SJCRH30 (cell line): ENCODE results near the gene SIRT5. TPM values are rescaled to one million over a fixed set of nuclear protein-coding genes. Genes with fewer than 3 reads are reported as not detected.

Experiments
- DNase-seq, 2 experiments: peaks; one replicate each; pipeline ENCODE4 v3.0.0-alpha.2; 2015 to 2020
- H3K27ac ChIP-seq: fragments of 250-450 bp; sonication (Bioruptor Pico); 2 replicates; pipeline ENCODE4 v1.5.1; 2020; ENCODE audit warnings: mild to moderate bottlenecking, moderate library complexity
- H3K27me3 ChIP-seq: fragments of 250-450 bp; sonication (Bioruptor Pico); 2 replicates; pipeline ENCODE4 v1.5.1; 2020; ENCODE audit warnings: mild to moderate bottlenecking, moderate library complexity
- H3K36me3 ChIP-seq: fragments of 250-450 bp; sonication (Bioruptor Pico); 2 replicates; pipeline ENCODE4 v1.5.1; 2020; ENCODE audit warnings: mild to moderate bottlenecking, moderate library complexity
- H3K4me1 ChIP-seq: fragments of 250-450 bp; sonication (Bioruptor Pico); 2 replicates; pipeline ENCODE4 v1.5.1; 2020; ENCODE audit warnings: mild to moderate bottlenecking, moderate library complexity
- H3K4me3 ChIP-seq: fragments of 250-450 bp; sonication (Bioruptor Pico); 2 replicates; pipeline ENCODE4 v1.5.1; 2020; ENCODE audit warnings: mild to moderate bottlenecking, moderate library complexity
- H3K9me3 ChIP-seq: fragments of 250-450 bp; sonication (Bioruptor Pico); replicated peaks from 2 replicates; pipeline ENCODE4 v1.5.1; 2020; ENCODE audit warnings: mild to moderate bottlenecking, moderate library complexity
- total RNA-seq: library from RNA; depleted of rRNA; stranded (reverse); fragments of >200 nt; shearing (Covaris generic); gene quantifications from 2 replicates; pipeline ENCODE4 v1.2.3, GENCODE V29; 2014; rRNA removed

Gene SIRT5
- total RNA-seq: 2.7 and 3.3 TPM in 2 replicates

DNA sequence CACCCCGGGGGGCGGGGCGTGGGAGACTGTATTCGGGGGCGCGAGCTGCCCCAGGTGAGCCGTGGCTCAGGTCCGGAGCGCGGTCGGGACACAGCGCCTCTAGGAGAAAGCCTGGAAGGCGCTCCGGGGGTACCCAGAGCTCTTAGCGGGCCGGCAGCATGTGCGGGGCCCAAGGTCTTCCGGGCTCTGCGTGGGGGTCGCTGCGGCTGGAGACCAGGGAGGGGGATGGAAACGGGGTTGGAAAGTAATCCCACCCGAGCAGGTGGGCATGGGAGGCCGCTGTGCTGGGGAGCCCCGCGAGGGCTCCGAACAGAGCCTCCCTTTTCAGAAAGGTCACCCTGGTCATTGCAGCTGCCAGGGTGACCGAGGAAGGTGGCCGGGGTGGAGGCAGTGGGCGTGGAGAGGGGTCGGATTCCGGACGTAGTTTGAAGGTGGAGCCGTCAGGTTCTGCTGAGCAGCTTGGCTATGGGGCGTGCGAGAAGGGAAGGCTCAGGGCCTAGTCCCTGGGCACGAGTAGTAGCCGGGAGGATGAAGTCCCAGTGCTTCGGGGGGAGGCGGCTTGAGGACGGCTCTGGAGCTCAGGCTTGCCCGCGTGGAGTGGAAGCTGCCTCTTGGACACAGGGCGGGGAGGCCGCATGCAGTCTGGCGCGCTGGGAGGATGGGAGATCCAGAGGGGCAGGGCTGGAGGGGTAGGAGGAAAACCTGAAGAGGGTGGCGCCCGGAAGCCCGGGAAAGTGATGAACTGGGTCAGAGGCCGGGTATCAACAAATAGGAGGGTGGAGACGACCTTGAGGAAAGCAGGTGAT lies at the start of gene SIRT5:
TSS of gene SIRT5 (plus strand) at position 31 of the 806 bp plus-strand sequence. CDS start 9,510 bp downstream, outside the sequence.
- H3K4me1 ChIP-seq: no peaks in the 10 kb centered on the region
- H3K36me3 ChIP-seq: no peaks in the 10 kb centered on the region
- H3K27ac ChIP-seq: peak within 1 kb of the TSS; percentile 77
- peak; percentile 73 to 80 for DNase-seq
- no peaks in the 10 kb centered on the region for H3K9me3 ChIP-seq
- H3K27me3 ChIP-seq: no peaks in the 10 kb centered on the region
- H3K4me3 ChIP-seq: peak within 1 kb of the TSS; percentile 74

DNA sequence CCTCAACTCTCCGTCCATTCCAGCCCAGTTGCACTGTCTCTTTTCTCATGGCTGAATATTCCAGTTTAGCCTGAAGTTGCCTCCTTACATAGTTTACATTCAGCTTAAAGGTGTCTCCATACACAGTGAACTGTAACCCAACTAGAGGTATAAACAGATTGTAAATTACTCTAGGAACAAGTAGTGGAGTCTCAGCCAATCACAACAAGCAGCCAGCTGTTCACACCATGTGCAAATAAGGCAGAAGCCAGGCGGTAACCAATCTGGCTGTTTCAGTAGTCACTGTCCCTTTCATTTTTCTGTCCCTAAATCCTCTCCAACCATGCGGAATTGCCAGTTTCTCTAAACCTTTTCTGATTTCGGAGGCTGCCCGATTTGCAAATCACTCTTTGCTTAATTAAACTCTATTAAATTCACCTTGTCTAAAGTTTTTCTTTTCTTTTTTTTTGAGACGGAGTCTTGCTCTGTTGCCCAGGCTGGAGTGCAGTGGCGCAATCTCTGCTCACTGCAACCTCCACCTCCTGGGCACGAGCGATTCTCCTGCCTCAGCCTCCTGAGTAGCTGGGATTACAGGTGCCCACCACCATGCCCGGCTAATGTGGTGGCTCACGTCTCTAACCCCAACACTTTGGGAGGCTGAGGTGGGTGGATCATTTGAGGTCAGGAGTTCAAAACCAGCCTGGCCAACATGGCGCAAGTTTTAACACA lies 49.4 kb upstream of the SIRT5 start:
- no peak overlapping the region for H3K4me3 ChIP-seq
- DNase-seq: no peak
- no peaks in the 10 kb centered on the region for H3K27me3 ChIP-seq
- no peaks in the 10 kb centered on the region for H3K36me3 ChIP-seq
- no peaks in the 10 kb centered on the region for H3K4me1 ChIP-seq
- no peak overlapping the region for H3K27ac ChIP-seq
- no peaks in the 10 kb centered on the region for H3K9me3 ChIP-seq

DNA sequence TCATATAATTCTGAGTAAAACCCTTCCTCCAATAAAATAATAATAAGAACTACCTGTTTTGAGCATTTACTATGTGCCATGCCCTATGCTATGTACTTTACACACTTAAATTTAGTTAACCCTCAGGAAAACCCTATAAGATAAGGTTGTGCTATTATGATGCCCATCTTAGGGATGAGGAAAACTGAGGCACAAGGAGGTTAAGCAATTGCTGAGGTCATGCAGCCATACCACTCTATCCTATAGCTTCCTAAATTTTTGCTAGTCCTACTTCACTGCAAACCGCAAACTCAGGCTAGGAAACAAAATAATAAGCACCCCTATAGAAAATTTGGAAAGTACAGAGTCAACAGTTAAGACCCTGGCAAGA lies 48.1 kb upstream of the SIRT5 start:
- Histone ChIP-seq H3K4me1 (no peaks in the 10 kb centered on the region), H3K36me3 (no peaks in the 10 kb centered on the region), H3K9me3 (no peaks in the 10 kb centered on the region), H3K4me3 (no peak overlapping the region), H3K27ac (no peak overlapping the region), H3K27me3 (no peaks in the 10 kb centered on the region)
- no peak for DNase-seq

DNA sequence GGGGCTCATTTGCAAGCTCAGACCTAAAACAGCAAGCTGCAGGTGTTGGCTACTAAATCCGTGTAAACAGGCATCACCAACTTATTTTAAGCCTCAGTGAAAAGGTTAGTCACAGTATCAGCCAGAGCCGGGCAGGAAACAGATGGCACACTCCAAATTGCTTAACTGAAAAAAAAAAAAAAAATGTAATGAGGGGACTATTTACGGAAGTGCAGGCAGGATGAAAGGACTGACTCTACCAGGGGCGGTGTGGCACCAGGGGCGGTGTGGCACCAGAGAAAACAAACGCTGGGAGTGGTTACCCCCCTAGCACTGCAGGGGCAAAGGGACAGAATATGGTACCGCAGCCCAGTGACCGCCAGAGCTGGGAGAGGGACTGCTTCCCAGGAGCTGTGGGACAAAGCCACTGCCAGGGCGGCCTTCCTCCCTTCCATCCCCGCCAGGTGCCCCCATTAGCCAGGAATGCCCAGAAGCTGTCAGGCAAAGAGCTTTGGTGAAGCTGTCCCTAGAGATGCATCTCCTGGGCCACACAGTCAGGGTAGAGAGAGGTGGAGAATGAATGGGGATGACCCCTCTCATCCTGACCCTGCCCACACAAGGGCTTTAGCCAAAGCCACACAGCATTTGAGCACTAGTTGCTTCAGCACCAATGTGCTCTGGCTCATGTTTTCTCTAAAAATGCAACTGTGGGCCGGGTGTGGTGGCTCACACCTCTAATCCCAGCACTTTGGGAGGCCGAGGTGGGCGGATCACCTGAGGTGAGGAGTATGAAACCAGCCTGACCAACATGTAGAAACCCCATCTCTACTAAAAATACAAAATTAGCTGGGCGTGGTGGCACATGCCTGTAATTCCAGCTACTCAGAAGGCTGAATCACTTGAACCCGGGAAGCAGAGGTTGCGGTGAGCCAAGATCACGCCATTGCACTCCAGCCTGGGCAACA lies 47.4 kb upstream of the SIRT5 start:
- Histone ChIP-seq H3K27me3 (no peaks in the 10 kb centered on the region), H3K27ac (no peak overlapping the region), H3K9me3 (no peaks in the 10 kb centered on the region), H3K36me3 (no peaks in the 10 kb centered on the region), H3K4me3 (no peak overlapping the region), H3K4me1 (no peaks in the 10 kb centered on the region)
- DNase-seq: peak in 1 of 2 experiments; percentile 12

DNA sequence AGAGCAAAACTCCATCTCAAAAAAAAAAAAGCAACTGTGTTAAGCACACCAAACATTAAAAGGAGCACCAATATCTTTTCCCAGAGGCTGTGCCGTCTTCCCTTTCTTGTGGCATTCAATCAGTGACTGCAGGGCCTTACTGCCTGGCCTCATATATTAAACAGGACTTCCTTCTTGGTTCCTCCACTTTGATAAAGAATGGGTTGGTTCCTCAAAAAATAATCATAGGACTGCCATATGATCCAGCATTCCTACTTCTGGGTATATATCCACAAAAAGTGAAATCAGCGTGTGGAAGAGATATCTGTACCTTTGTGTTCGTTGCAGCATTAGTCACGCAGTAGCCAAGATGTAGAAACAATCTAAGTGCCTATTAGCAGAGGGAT lies 46.7 kb upstream of the SIRT5 start:
- H3K27ac ChIP-seq: no peak overlapping the region
- H3K4me1 ChIP-seq: no peaks in the 10 kb centered on the region
- H3K9me3 ChIP-seq: no peaks in the 10 kb centered on the region
- H3K36me3 ChIP-seq: no peaks in the 10 kb centered on the region
- no peak for DNase-seq
- H3K4me3 ChIP-seq: no peak overlapping the region
- no peaks in the 10 kb centered on the region for H3K27me3 ChIP-seq

DNA sequence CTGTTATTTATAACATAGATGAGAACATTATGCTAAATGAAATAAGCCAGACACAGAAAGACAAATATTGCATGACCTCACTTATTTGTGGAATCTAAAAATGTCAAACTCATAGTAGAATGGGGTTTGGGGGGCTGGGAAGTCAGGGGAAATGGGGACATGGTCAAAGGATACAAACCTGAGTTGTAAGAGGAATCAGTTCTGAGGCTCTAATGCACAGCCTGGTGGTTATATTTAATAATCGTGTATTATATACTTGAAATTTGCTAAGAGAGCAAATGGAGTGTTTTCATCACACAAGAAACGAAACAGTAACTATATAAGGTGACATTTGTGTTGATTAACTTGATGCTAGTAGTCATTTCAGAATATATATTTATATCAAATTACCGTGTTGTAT lies 46.2 kb upstream of the SIRT5 start:
- no peaks in the 10 kb centered on the region for H3K4me1 ChIP-seq
- DNase-seq: no peak
- H3K27ac ChIP-seq: no peak overlapping the region
- no peaks in the 10 kb centered on the region for H3K27me3 ChIP-seq
- H3K36me3 ChIP-seq: no peaks in the 10 kb centered on the region
- H3K4me3 ChIP-seq: no peak overlapping the region
- H3K9me3 ChIP-seq: no peaks in the 10 kb centered on the region

DNA sequence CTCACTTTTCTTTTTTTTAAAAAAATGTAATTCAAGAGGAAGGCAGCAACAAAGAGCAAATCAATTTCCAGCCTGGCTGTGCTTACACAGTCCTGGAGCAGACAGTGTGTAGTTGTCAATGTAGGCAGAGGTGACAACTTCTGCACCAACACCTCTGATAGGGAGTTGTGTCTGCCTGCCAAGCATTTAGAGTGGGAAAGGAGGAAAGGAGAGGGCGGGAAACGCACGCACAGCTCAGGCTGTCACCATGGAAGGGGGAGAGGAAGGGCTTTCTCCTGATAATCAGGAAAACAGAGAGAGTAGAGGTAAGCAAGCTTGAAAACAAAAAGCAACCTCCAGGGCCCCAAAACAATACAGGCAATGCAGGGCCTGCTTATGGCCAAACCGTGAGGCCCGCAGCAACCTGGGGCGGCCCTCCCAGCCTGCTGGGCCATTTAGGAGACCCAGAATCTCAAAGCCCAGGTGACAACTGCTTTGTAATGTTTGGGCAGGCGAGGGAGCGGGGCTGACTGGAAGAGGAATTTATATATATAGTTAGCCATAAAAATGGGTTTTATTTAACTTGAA lies 45.5 kb upstream of the SIRT5 start:
- no peak for DNase-seq
- no peaks in the 10 kb centered on the region for H3K27me3 ChIP-seq
- H3K36me3 ChIP-seq: no peaks in the 10 kb centered on the region
- no peak overlapping the region for H3K4me3 ChIP-seq
- no peaks in the 10 kb centered on the region for H3K9me3 ChIP-seq
- no peaks in the 10 kb centered on the region for H3K4me1 ChIP-seq
- no peak overlapping the region for H3K27ac ChIP-seq

DNA sequence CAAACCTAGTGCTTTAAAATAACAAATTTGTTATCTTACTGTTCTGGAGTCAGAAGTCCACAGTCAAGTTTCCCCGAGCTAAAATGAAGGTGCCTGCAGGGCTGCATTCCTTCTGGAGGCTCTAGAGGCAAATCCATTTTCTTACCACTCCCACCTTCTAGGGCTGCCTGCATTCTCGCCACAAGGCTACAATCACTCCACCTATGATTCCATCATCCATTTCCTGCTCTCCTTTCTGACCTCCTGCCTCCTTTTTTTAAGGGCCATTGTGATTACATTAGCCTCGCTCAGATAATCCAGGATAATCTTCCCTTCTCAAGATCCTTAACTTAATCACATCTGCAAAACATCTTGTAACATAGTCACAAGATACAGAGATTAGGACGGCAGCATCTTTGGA lies 42.4 kb upstream of the SIRT5 start:
- Histone ChIP-seq H3K4me3 (no peak overlapping the region), H3K9me3 (no peaks in the 10 kb centered on the region), H3K27ac (no peak overlapping the region), H3K4me1 (no peaks in the 10 kb centered on the region), H3K36me3 (no peaks in the 10 kb centered on the region), H3K27me3 (no peaks in the 10 kb centered on the region)
- no peak for DNase-seq

DNA sequence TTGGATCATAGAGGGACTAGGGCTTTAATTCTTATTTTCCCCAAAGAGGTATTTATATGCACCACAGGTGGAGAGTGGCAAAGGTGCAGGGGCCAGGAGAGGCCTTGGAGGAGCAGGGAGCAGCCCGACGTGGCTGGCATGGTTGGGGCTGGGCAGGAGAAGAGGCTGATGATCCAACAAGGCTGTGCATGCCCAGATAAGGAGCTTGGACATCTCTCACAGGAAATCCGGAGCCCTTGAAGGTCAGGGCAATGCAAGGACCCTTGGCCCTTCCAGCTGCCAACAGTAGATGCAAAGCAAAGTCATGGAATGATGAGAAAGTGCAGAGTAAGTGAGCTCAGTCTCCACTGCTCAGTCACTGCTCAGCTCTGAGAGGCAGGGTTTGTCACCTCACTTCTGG lies 39.9 kb upstream of the SIRT5 start:
- Histone ChIP-seq H3K4me1 (no peaks in the 10 kb centered on the region), H3K27me3 (no peaks in the 10 kb centered on the region), H3K9me3 (no peaks in the 10 kb centered on the region), H3K36me3 (no peaks in the 10 kb centered on the region), H3K4me3 (no peak overlapping the region), H3K27ac (no peak overlapping the region)
- DNase-seq: no peak

DNA sequence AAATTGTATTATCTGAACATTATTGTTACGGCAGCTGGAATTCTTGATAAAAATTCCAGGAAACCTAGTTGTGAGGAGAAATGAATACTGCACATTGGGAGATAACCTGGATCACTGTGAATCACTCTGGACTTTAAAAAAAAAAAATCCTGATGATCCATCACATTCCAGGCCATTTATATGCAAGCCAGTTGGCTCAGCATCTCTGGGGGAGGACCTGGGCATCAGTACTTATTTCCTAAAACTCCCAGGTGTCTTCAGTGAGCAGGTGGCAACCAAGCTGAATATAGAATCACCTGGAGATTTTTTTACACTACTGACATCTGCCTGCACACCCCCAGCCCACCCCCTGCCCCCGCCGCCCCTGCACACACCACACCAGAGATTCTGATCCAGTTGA lies 39.1 kb upstream of the SIRT5 start:
- Histone ChIP-seq H3K27ac (no peak overlapping the region), H3K27me3 (no peaks in the 10 kb centered on the region), H3K9me3 (no peaks in the 10 kb centered on the region), H3K36me3 (no peaks in the 10 kb centered on the region), H3K4me1 (no peaks in the 10 kb centered on the region), H3K4me3 (no peak overlapping the region)
- no peak for DNase-seq

DNA sequence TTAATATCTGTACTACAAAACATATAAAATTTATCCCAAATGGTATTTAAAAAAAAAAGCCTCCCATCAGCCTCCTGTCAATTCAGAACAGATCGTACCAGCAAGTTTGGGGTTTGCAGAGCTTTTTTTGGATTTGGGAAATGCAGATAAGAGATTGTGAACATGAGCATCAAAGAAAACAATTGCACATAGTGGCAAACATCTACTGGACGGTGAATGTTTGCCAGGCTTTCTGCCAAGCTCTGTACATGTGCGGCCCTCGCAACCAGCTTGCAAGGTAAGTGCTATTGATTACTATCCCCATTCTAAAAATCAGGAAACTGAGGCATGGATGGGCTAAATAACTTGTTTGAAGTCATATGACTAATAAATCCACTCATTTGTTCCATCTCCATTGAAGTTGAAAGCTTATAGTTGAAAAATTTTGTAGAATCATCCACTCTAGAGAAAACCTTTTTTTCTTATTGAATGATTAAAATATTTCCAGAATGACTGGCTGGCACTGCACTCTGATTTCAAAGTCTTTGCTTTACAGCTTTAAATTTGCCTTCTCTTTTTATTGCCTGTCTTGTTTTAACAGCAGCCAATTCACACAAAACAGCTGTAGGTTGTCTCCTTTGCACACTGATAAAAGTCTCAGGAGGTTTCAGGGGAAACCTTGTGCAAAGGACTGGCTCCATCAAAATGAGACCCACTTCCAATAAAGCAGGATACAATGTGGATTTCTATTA lies 37.4 kb upstream of the SIRT5 start:
- H3K4me3 ChIP-seq: no peak overlapping the region
- DNase-seq: no peak
- no peaks in the 10 kb centered on the region for H3K4me1 ChIP-seq
- no peak overlapping the region for H3K27ac ChIP-seq
- H3K36me3 ChIP-seq: no peaks in the 10 kb centered on the region
- H3K9me3 ChIP-seq: no peaks in the 10 kb centered on the region
- no peaks in the 10 kb centered on the region for H3K27me3 ChIP-seq

DNA sequence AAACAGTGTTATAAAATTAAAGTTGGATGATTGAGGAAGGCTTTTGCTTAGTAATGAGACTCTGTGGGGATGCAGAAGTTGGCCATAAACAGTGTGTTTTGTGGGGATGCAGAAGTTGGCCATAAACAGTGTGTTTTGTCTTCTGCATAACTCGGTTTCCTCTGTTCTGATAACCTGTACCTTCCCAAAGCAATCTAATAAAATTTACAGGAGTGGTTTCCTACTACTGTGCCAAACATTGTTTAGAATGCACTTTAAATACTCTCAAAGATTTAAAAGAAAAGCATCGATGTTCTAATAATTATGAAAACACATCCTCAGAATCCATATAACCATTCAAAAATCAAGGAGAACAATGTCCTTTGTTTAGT lies 36.9 kb upstream of the SIRT5 start:
- Histone ChIP-seq H3K9me3 (no peaks in the 10 kb centered on the region), H3K36me3 (no peaks in the 10 kb centered on the region), H3K4me3 (no peak overlapping the region), H3K4me1 (no peaks in the 10 kb centered on the region), H3K27ac (no peak overlapping the region), H3K27me3 (no peaks in the 10 kb centered on the region)
- no peak for DNase-seq

DNA sequence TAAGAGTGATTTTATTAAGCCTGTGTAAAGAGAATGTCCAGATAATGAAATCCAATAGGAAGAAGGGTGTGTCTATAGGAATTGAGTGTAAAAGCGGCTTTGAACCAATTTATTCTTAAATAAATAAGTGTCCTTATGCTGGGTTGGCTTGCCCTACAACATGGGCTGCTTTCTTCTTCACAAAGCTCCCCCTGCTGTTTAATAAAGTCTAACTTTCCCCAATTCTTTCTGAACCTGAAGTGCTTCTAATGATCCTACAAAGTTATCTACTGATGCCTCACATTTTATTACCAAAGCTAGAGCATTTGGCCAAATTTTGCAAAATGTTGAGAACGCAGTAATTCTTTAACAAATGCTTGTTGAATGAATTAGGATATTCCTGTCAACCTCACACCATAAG lies 36.3 kb upstream of the SIRT5 start:
- Histone ChIP-seq H3K4me1 (no peaks in the 10 kb centered on the region), H3K4me3 (no peak overlapping the region), H3K27me3 (no peaks in the 10 kb centered on the region), H3K36me3 (no peaks in the 10 kb centered on the region), H3K9me3 (no peaks in the 10 kb centered on the region), H3K27ac (no peak overlapping the region)
- peak in 1 of 2 experiments; percentile 29 for DNase-seq

DNA sequence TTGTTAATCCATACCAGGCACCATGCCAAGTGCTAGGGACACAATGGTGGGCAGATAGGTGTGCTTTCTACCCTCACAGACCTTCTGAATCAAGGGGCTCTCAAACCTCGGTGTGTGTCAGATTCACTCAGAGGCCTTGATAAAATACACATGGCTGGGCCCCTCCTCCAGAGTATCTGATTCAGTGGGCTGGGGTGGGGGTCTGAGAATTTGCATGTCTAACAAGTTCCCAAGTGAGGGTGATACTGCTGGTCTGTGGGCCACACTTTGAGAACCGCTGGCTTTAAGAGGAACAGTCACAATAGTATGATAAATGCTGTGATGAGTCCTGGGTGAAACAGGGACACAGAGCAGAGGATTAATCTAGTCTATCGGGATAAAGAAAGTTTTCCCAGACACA lies 35.8 kb upstream of the SIRT5 start:
- H3K36me3 ChIP-seq: no peaks in the 10 kb centered on the region
- H3K4me3 ChIP-seq: no peak overlapping the region
- no peaks in the 10 kb centered on the region for H3K27me3 ChIP-seq
- H3K9me3 ChIP-seq: no peaks in the 10 kb centered on the region
- H3K4me1 ChIP-seq: no peaks in the 10 kb centered on the region
- H3K27ac ChIP-seq: no peak overlapping the region
- no peak for DNase-seq
